Activated CD4-positive, CD25-positive, alpha-beta regulatory T cell (primary cell): ENCODE results near the gene DDX41.
"Not testable (repeated sequence)": the region's sequence is repeated elsewhere in the genome, so short reads cannot be mapped to it uniquely, and the experiment has no call there.

Source experiments
- DNase-seq, 4 experiments: peaks; one replicate each; lab custom pipeline; 2025; lab: John Stamatoyannopoulos, UW

Gene DDX41

DNA sequence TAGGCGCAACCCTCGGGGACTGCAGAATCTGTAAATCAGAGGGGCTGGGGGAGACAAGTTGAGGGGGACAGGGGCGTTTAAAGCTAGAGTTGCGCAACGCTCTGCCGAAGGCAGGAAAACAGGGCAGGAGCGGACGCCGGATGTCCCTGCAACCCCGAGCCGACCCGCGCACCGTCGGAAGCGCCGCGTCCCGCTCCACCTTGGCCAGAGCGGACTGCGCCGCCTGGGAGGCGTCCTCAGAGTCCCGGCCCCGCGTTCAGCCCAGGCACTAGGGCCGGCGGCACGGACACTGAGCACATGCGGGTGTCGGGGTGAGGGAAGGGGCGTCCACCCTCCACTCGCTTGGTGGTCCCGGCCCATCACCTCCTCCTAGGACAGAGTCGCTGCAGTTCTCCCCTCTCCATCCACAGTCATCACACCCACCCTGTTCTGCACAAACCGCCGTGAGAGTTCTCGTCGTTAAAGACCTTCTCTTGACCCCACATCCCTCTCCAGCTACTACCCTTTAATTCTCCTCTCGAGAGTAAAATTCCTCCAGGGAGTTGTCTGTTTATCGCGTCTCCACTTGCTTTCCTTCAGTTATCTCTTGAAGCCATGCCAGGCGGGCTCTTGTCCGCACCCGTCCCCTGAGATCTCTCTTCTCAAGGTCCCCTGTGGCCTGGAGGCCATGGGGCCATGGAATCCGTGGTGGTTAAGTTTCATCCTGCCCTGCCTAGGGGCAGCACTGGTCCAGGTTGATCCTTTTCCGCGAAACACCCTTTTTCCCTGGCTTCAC is 18.6 kb downstream of the DDX41 start:
- no peak for DNase-seq

DNA sequence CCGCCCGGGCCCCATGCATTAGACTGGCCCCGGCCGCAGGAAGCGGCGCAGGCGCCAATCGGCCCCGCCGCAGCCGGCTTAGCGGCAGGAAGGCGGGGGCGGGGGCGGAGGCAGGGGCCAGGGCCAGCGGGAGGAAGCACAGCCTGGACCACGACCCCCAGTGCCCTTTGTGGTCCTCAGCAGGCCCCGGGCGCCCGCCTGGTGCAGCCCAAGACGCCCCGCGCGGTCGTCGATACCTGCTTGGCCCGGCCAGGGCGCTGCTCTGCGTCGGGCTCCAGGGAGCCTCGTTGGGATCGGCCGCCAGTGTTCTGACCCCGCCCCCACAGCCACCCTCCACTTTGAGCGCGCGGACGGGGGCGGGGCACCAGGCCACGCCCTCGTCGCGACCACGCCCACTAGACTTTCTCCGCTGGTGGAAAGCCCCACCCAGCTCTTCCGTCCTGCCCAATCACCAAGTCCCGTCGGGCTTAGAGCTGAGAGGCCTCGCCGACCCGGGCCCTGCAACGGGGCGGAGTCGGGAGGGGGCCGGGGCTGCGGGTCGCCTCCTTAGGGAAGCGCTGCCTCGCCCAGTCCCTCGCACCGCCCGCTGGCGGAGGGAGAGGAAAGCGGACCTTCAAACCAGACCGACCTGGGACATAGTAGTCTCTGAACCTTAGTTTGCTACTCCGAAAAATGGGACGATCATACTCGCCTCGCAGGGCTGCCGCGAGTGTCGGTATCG is 19.3 kb downstream of the DDX41 start, which contains the start of gene PDLIM7:
Gene PDLIM7, minus strand, starts transcription at position 313 of the 721 bp plus-strand sequence. CDS start 1,092 bp downstream, outside the sequence.
- peak; percentile 85 to 89 (median 86) for DNase-seq

DNA sequence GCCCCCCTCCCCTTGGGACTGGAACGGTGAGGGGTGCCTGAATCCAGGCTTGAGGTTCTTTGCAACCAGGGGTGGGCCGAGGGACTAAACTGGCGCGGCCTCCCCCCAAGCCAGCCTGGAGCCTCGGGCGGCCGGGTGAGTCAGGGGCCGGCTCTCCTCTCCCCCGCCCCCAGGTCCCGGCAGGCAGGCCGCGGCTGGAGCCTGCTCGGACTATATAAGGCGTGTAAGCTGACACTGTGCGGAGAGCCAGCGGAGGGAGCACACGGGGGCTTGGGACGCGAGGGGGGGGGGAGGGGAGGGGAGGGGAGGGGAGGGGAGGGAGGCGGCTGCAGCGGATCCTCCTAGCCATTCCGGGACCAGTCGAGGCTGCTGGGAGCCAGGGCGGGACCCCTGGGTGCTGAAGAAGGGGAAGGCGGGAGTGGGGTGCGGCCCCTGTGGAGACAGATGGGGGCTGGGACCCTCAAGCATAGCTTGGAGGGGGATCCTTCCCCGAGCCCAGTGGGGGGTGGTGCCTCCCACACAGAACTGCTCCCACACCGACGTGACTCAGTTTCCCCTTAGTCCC is 20.0 kb downstream of the DDX41 start:
- no peak for DNase-seq

DNA sequence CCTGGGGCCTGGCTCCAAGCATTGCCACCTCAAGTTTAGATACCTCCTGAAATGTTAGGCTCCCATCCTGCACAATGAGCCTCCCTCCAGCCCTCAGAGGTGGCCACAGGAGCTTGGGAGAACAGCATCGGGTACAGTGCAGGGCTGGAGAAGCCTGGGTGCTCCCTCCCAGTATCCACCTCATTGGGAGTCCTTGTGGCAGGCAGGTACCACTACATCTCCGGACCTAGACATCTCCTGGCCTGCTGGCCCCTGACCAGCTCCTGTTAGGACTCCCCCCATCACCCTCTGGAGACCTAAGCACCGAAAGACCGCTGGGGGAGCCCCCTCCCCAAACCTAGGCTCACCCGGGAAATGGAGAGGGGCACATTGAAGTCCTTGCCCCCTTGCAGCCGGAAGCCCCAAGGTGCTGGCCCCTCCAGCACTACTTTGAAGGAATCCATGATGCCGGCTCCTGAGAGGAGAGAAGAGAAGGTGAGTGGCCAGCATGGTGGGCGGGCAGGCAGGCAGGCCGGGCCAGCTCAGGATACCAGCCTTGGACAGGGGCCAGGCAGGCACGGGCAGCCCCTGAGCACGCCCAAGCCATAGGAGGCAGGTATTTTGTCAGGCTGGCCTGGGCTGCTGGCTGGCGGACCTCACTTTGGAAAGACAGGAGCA is 20.6 kb downstream of the DDX41 start:
- DNase-seq, result no peak

DNA sequence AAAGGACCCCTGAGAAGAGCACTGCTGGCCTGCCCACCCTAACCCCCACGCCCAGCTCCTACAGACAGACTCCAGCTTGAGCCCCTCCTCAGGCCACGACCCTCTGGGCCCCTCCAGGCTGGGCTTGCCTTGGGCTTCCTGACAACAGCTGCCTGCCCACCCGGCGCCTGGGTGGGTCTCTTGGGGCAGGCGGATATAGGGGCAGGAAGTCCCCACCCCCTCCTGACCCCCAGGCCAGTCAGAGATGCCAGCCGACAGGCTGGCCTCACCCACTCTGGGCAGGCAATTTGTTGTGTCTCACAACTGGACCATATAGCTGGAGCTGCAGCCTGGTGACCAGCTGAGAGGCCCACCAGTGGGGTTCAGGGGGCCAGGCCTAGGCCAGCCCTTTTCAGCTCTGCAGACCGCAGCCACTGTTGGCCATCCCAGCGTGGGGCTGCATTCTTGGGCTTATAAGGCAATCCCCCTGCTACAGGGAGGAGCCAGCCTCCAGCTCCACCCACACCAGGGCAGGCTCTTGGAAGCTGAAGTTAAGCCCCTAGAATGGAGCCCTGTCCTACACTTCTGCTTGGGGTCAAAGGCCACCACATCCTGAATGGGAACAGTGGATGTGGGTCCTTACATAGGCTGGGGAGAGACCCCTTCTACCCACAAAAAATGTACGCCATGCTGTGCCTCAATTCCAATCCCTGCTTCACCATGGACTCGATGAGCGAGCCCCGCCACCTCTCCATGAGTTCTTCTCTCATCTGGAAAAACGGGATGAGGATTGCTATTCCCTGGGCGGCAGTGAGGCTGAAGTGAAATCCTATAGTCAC is 21.3 kb downstream of the DDX41 start:
- DNase-seq, result no peak

DNA sequence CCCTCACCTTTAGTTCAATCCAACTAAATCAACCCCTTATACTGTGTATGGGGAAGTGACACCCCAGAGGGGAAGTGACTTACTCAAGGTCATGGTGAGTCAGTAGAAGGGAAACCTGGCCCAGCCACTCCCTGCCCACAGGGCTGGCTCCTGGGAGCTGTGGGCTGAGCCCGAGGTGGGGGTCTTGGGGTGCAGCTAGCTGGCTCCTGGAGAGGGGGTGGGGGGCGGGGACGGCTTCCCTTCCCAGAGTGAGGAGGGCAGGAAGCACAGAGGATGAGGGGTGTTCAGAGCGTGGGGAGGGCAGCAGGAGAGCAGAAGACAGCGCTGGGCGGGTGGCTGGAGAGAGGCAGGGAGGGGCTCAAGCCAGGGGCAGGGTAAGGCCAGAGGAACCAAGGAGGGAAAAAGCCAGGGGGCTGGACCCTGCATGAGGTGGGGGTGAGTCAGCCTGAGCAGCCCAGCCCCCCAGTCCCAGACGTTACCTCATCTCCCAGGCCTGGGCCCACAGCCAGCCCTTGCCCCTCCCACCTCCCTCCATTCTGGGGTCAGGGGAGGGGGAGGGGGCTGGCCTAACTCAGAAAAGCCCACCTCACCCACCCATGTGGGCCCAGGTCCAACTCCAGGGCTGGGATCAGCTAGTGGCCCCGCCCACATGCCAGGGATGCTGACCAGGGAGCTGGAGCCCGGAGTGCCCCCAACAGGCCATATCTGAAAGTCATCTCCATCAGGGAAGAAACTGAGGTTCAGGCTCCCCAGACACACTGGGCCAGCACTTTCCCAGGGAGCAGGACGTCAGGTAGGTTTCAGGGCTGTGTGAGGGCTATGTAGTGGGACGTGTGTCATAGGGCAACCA is 22.2 kb downstream of the DDX41 start:
- DNase-seq, result no peak

DNA sequence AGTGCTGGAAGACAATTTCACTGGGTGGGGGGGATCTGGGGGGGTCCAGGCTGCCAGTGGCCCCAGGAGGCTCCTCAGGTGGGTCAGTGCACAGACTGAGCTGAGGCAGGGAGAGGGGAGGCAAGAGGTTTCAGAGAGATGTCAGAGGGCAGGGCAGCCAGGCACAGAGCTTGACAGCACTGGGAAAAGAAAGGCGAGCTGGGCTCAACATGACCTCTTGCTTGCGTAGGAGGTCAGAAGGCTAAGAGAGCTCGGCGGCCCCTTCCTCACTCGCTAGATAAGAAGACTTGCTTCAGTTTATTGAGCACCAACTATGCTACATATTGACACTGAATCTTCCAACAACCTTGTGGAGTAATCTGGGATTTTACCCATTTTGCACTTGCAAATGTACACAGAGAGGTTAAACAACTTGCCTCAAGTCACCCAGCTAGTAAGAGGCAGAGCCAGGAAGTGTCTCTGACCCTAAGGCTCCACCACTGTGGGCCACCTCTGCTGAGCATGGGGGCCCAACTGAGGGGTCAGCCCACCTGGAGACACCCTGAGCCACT is 22.9 kb downstream of the DDX41 start:
- no peak for DNase-seq

DNA sequence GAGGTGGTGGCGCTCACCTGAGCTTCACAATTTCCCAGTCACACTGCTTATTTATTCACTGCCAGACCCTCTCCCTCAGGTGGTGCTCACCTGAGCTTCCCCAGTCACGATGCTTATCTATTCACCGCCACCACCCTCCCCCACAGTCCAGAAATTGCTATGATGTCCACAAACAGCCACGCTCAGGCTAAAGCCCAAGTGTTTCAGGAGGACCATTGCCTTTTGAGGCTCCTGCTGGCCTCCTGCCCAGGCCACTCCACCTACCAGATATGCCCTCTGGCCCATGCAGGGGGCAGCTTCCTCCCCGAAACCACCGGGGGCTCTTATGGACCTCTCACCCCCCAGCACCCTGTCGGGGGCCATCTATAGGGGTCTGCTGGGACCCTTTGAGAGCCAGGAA is 23.9 kb downstream of the DDX41 start:
- DNase-seq, result no peak

DNA sequence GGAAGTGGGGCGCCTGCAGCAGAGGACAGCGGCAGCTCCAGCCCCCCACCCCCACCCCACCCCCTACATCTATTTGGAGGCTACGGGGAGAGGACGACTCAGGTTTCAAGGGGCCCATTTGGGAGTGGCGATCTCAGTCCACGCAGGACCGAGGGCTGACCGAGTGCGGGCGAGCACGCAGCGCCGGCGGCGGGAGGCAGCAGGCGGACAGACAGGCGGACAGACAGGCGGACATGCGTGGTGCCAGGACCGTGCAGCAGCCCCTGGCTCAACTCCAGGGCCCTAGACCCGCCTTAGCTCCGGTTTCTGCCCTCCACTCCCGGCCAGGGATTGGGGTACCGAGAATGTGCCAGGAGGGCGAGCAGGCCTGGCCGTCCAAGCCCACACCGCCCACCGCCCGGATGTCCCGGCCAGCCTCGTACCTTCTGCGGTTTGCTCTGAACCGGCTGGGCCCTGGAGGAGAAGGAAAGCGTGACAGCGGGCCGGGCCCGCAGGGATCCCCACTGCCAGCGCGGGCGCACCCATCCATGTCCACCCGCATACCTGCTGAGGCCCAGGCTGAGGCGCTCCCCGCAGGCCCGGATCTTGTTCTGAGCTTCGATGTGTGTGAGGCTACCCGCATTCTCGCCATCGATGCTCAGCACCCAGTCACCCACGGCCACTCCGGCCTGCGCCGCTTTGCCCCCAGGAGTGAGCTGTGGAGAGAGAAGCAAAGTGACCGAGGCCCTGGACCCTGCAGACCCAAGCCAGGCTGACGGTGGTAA is 24.6 kb downstream of the DDX41 start:
- DNase-seq, result no peak

DNA sequence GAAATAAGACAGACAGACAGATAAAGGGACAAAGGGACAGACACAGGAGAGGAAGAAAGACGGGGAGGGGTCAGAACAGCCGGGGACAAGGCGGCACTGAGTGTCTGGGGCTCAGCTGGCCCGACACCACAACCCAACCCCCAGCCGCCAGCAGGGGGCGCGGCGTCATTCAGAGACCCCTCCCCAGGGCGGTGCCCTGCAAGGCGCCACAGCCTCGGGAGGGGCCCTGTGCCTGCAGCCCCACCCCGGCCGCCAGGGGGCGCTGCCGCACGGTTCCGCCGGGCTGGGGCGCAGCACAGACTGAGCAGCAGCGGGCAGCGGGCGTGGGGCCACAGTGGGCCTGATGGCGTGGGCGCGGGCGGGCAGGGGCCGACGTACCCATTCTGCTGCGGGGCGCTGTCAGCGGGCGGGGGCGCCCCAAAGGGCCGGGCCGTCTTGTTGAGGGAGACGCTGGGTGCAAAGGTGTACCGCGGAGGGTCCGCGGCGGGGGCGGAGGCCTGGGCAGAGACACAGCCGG is 25.3 kb downstream of the DDX41 start:
- DNase-seq, result no peak

DNA sequence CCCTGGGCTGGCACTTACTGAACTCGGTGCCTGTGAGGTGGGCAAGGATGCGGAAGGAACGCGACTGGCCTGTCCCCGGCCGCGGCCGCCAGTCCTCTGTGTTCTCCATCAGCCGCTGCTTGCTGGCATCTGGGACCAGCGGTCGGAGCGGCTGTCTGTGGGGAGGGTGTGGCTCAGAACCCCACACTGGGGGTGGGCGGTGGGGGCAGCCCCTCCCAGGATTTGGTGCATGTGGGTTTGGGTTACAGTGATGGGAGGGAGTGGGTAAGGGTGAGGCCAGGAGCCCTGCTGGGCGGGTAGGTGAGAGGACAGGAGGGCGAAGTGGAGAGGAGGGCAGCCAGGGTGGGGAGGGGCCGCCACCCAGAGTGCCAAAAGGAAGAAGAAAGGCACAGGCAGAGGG is 25.8 kb downstream of the DDX41 start:
- DNase-seq, result no peak

DNA sequence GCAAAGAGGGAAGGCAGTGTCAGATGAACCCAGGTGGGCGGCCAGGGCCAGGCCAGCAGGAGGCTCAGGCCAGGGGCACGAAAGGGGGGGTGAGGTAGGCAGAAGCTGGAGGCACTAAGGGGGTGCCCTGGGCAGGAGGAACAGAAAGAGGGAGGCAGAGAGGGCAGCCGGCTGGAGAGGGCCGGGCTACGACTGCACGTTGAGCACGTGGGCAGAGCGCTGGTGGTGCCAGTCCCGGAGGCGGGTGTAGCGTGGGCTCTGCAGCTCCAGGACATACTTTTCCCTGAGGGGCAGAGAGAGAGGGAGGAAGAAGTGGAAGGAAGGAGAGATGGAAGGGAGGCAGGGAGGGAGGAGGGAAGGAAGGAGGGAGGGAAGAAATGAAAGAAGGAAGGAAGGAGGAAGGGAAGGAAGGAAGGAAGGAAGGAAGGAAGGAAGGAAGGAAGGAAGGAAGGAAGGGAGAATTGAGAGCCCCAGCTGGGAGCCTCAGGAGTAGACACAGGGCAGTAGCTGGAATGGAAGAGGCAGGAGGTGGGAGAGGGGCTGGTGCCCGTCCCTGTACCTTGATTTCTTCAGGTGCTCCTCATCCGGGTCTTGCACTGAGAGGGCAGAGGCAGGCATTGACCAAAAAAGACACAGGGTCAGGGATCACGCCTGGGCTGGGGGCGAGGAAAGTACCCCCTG is 26.3 kb downstream of the DDX41 start:
- DNase-seq, result no peak

DNA sequence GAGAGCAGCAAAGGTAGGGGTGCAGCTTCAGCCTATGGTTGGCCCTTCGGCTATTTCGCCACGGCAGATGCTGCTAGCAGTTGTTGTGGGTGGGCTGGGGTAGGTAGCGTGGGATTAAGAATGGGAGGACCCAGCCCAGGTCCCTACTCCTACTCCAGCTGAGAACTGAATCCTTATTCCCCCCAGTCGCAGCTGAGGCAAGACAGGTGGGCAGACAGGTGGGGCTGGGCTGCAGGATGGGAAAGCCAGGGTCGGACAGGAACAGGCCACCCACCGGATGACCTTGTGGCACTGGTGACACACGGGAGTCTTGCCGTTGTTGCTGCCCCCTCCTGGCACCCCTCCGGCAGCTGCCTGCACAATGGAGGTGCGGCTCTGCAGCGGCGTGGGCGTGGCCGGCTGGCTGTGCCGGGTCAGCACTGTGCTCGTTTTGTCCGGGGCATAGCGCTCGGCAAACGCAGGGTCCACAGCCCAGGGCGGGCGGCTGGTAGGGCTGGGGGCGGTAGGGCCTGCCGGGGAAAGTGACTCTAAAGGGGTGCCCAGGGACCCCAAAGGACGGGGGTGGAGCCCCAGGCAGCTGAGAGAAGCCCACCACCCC is 27.5 kb downstream of the DDX41 start:
- DNase-seq, result no peak

DNA sequence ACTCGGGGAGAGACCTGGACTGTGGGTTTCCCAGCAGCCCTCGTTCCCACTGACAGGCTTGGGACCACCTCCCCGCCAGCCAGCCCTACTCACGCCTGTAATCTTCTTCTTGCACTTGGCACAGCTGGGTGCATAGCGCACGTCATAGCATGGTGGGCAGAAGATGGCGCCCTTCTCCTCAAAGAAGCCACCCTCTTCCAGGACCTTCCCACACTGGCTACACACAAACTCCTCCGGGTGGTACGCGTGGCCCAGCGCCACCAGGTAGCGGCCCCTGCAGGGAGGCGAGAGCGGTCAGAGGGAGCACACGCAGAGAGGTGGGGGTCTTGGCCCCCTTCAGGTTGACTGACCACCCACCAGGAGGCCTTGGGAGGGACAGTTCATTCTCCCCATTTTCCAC is 28.8 kb downstream of the DDX41 start:
- no peak for DNase-seq

DNA sequence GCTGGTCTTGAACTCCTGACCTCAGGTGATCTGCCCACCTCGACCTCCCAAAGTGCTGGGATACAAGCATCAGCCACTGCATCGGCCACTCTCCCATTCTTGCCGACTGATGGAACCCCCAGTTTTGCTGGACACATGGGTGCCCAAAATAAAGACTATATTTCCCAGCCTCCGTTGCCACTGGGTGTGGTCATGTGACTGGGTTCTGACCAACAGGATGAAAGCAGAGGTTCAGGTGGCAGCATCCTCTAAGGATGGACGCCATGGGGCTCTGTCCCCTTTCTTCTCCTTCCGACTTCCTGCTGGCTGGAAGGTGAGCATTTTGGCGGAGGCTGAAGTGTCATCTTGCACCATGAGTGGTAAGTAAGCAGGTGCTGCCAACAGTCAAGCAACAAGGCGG is 29.6 kb downstream of the DDX41 start:
- DNase-seq, result no peak

DNA sequence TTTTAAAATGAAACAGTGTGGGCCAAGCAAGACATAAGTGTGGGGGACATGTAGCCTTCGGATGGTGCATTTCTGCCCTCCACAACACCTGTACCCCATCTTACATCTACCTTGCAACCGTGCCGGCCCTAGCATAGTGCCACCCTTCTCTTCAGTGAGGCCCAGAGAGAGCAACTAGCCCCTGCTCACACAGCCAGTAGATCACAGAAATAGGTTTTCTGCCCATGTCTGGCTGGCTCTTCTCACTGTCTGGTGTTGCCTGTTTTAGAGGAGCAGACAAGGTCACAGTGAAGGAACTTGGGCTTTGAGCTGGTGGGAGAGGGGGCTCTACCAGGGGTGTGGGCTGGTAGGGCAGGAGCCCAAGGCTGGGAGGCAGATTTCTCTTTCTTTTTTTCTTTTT is 30.5 kb downstream of the DDX41 start:
- DNase-seq, result no peak

DNA sequence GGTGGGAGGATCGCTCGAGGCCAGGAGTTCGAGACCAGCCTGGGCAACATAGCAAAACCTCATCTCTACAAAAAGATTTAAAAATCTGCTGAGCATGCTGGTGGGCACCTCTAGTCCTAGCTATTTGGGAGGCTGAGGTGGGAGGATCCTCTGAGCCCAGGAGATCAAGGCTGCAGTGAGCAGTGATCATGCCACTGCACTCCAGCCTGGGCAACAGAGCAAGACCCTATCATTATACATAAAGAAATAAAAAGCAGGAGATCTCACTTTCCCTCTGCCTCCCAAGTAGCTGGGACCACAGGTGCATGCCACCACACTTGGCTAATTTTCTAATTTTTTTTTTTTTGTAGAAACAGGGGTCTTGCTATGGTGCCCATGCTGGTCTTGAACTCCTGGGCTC is 31.0 kb downstream of the DDX41 start:
- not testable (repeated sequence) for DNase-seq

DNA sequence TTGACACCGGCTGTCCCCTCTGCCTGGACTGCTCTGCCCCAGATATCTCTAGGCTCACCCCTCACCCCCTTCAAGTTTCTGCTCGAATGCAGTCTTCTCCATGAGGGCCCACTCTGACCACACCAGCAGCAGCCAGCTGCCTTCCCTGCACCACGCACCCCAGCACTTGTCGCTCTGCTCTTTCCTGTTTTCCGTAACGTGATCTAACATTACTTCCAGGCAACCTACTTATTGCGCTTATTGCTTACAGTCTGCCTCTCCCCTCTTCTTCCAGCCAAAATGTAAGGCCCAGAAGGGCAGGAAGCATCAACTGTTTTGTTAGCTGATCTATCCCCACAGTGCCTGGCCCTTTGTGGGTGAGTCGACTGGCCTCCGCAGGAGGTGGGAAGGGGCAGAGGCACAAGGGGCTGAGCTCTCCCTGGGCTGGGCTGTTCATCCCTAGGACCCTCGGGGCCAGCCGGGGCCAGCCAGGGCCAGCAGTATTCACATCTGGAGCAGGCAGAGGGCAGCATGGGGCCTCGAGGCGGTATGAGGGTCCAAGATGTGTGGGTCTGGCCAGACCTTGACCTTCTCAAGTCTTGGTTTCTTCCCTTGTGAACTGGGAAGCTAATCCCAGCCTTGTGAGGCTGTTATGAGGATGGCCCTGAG is 31.7 kb downstream of the DDX41 start:
- DNase-seq, result no peak
